Stimulated activated naive B cell treated with anti-CD40 and anti-IgM and Interleukin-4, amounts not matched to agents 10 μg/mL and 1 μg/mL and 100 μg/mL, for 72 hours (primary cell): Measurements from ENCODE around the gene NXT2.
"Not testable (repeated sequence)": the region's sequence is repeated elsewhere in the genome, so short reads cannot be mapped to it uniquely, and the experiment has no call there.

Experiments used
- ATAC-seq, 2 donors: fragments of 150-1000 bp; cut with Tn5 transposase; replicated peaks; 2 replicates each; pipeline ENCODE4 v1.10.0; 2021; ENCODE audit warnings: moderate library complexity in 1 of 2
- DNase-seq: peaks from one replicate; pipeline ENCODE4 v3.0.0; 2021
- H3K27ac Mint-ChIP-seq: one replicate; pipeline ENCODE4 v1.8.0; 2022; ENCODE audit warnings: mild to moderate bottlenecking, mixed read lengths
- H3K27me3 Mint-ChIP-seq, 2 donors: one replicate each; pipeline ENCODE4 v1.8.0; 2022; ENCODE audit warnings: mixed read lengths in 2 of 2
- H3K36me3 Mint-ChIP-seq, 2 donors: one replicate each; pipeline ENCODE4 v1.8.0; 2022; ENCODE audit warnings: mixed read lengths in 2 of 2, mild to moderate bottlenecking in 1 of 2
- H3K4me1 Mint-ChIP-seq, 2 donors: one replicate each; pipeline ENCODE4 v1.8.0; 2022; ENCODE audit warnings: mixed read lengths in 2 of 2, mild to moderate bottlenecking in 1 of 2
- H3K4me3 Mint-ChIP-seq, 2 donors: one replicate each; pipeline ENCODE4 v1.8.0; 2022; ENCODE audit warnings: mild to moderate bottlenecking in 2 of 2, mixed read lengths in 2 of 2, moderate library complexity in 1 of 2
- H3K9me3 Mint-ChIP-seq, 2 donors: one replicate each; pipeline ENCODE4 v1.8.0; 2022; ENCODE audit warnings: mixed read lengths in 2 of 2, mild to moderate bottlenecking in 1 of 2

NXT2 gene

GRCh38 chrX:109536439-109537323 is at the start of gene NXT2:
TSS of gene NXT2 (plus strand) at chrX:109536844. CDS start at chrX:109537007, 163 bp downstream.
- ATAC-seq: peak; percentile 96 to 97
- H3K36me3 Mint-ChIP-seq: no peaks in the 10 kb centered on the region
- H3K9me3 Mint-ChIP-seq: peaks cover 1 to 28% of the 10 kb centered on the region in 2 donors
- H3K27me3 Mint-ChIP-seq: no peaks in the 10 kb centered on the region
- peak within 1 kb of the TSS; percentile 96 to 99 for H3K4me3 Mint-ChIP-seq
- peaks cover 9 to 20% of the 10 kb centered on the region in 2 donors for H3K4me1 Mint-ChIP-seq
- peak; percentile 82 for DNase-seq
- peak within 1 kb of the TSS; percentile 99 for H3K27ac Mint-ChIP-seq

- H3K36me3 Mint-ChIP-seq: no peaks in the 10 kb centered on the region
- peaks cover 0 to under 1% of the 10 kb centered on the region in 2 donors for H3K27me3 Mint-ChIP-seq
- H3K4me1 Mint-ChIP-seq: peaks cover 2 to 4% of the 10 kb centered on the region in 2 donors
- no peaks in the 10 kb centered on the region for H3K9me3 Mint-ChIP-seq
- no peak overlapping the region for H3K27ac Mint-ChIP-seq
- DNase-seq: peak; percentile 17
- no peak overlapping the region for H3K4me3 Mint-ChIP-seq
- peak; percentile 87 to 95 for ATAC-seq
Measured at GRCh38 chrX:109487640-109488039, 49.0 kb upstream of the NXT2 start.

GRCh38 chrX:109489174-109489573 is 47.5 kb upstream of the NXT2 start:
- Mint-ChIP-seq H3K36me3 (no peaks in the 10 kb centered on the region), H3K9me3 (no peaks in the 10 kb centered on the region), H3K4me1 (peaks cover 2 to 4% of the 10 kb centered on the region in 2 donors), H3K27me3 (no peaks in the 10 kb centered on the region), H3K4me3 (no peak overlapping the region), H3K27ac (no peak overlapping the region)
- ATAC-seq (no peak), DNase-seq (no peak)

- Mint-ChIP-seq H3K4me1 (no peaks in the 10 kb centered on the region), H3K36me3 (no peaks in the 10 kb centered on the region), H3K4me3 (no peak overlapping the region), H3K27me3 (peaks cover 0 to 10% of the 10 kb centered on the region in 2 donors), H3K27ac (no peak overlapping the region), H3K9me3 (no peaks in the 10 kb centered on the region)
- ATAC-seq (no peak), DNase-seq (no peak)
Measured at GRCh38 chrX:109498434-109498833, 38.2 kb upstream of the NXT2 start.

GRCh38 chrX:109501176-109501575 is 35.5 kb upstream of the NXT2 start:
- H3K4me3 Mint-ChIP-seq: no peak overlapping the region
- H3K9me3 Mint-ChIP-seq: no peaks in the 10 kb centered on the region
- peaks cover 0 to 7% of the 10 kb centered on the region in 2 donors for H3K27me3 Mint-ChIP-seq
- no peak for DNase-seq
- ATAC-seq: peak; percentile 21 to 50
- no peak overlapping the region for H3K27ac Mint-ChIP-seq
- H3K36me3 Mint-ChIP-seq: no peaks in the 10 kb centered on the region
- H3K4me1 Mint-ChIP-seq: no peaks in the 10 kb centered on the region

GRCh38 chrX:109508915-109509314 is 27.7 kb upstream of the NXT2 start:
- Mint-ChIP-seq H3K4me1 (peaks cover 0 to 5% of the 10 kb centered on the region in 2 donors), H3K36me3 (no peaks in the 10 kb centered on the region), H3K4me3 (no peak overlapping the region), H3K27ac (no peak overlapping the region), H3K9me3 (no peaks in the 10 kb centered on the region), H3K27me3 (peaks cover 0 to 19% of the 10 kb centered on the region in 2 donors)
- ATAC-seq (no peak), DNase-seq (no peak)

- Mint-ChIP-seq H3K36me3 (no peaks in the 10 kb centered on the region), H3K4me3 (no peak overlapping the region), H3K9me3 (no peaks in the 10 kb centered on the region), H3K27me3 (peaks cover 0 to 26% of the 10 kb centered on the region in 2 donors), H3K4me1 (peaks cover 0 to 5% of the 10 kb centered on the region in 2 donors), H3K27ac (no peak overlapping the region)
- DNase-seq (no peak), ATAC-seq (no peak)
Measured at GRCh38 chrX:109511113-109511512, 25.5 kb upstream of the NXT2 start.

GRCh38 chrX:109519001-109519400 is 17.6 kb upstream of the NXT2 start:
- H3K27me3 Mint-ChIP-seq: peaks cover 6 to 14% of the 10 kb centered on the region in 2 donors
- no peaks in the 10 kb centered on the region for H3K36me3 Mint-ChIP-seq
- DNase-seq (no peak), ATAC-seq (no peak)
- no peak overlapping the region for H3K4me3 Mint-ChIP-seq
- no peak overlapping the region for H3K27ac Mint-ChIP-seq
- no peaks in the 10 kb centered on the region for H3K4me1 Mint-ChIP-seq
- H3K9me3 Mint-ChIP-seq: peaks cover 0 to 3% of the 10 kb centered on the region in 2 donors

GRCh38 chrX:109533005-109533404 is 3.6 kb upstream of the NXT2 start:
- Mint-ChIP-seq H3K9me3 (peaks cover 1 to 28% of the 10 kb centered on the region in 2 donors), H3K27me3 (no peaks in the 10 kb centered on the region), H3K4me1 (peaks cover 9 to 19% of the 10 kb centered on the region in 2 donors), H3K36me3 (no peaks in the 10 kb centered on the region), H3K4me3 (no peak overlapping the region), H3K27ac (no peak overlapping the region)
- DNase-seq: no peak
- ATAC-seq: peak in 1 of 2 donors; percentile 30

- no peak for DNase-seq
- Mint-ChIP-seq H3K4me1 (peaks cover 9 to 20% of the 10 kb centered on the region in 2 donors), H3K4me3 (no peak overlapping the region), H3K36me3 (no peaks in the 10 kb centered on the region), H3K9me3 (peaks cover 1 to 28% of the 10 kb centered on the region in 2 donors), H3K27ac (no peak overlapping the region), H3K27me3 (no peaks in the 10 kb centered on the region)
- ATAC-seq: no peak
Measured at GRCh38 chrX:109533631-109534030, 3.0 kb upstream of the NXT2 start.

GRCh38 chrX:109534933-109535332 is 1.7 kb upstream of the NXT2 start:
- DNase-seq (no peak), ATAC-seq (no peak)
- peaks cover 9 to 20% of the 10 kb centered on the region in 2 donors for H3K4me1 Mint-ChIP-seq
- H3K4me3 Mint-ChIP-seq: peak overlapping the region in 1 of 2 donors; percentile 11
- no peaks in the 10 kb centered on the region for H3K27me3 Mint-ChIP-seq
- peaks cover 1 to 28% of the 10 kb centered on the region in 2 donors for H3K9me3 Mint-ChIP-seq
- H3K27ac Mint-ChIP-seq: no peak overlapping the region
- H3K36me3 Mint-ChIP-seq: no peaks in the 10 kb centered on the region

GRCh38 chrX:109535578-109535977 is 1.1 kb upstream of the NXT2 start:
- ATAC-seq: no peak
- peak overlapping the region; percentile 11 to 45 for H3K4me3 Mint-ChIP-seq
- H3K9me3 Mint-ChIP-seq: peaks cover 1 to 28% of the 10 kb centered on the region in 2 donors

GRCh38 chrX:109537324-109537665 is 651 bp downstream of the NXT2 start:
- peaks cover 9 to 20% of the 10 kb centered on the region in 2 donors for H3K4me1 Mint-ChIP-seq
- peak overlapping the region; percentile 99 for H3K27ac Mint-ChIP-seq
- ATAC-seq: no peak
- no peak for DNase-seq
- H3K36me3 Mint-ChIP-seq: no peaks in the 10 kb centered on the region
- no peaks in the 10 kb centered on the region for H3K27me3 Mint-ChIP-seq
- peak overlapping the region; percentile 96 to 99 for H3K4me3 Mint-ChIP-seq
- H3K9me3 Mint-ChIP-seq: peaks cover 1 to 28% of the 10 kb centered on the region in 2 donors

More at GRCh38 chrX:109535578-109535977, 1.1 kb upstream of the NXT2 start:
- Mint-ChIP-seq H3K4me1 (peaks cover 9 to 20% of the 10 kb centered on the region in 2 donors), H3K27me3 (no peaks in the 10 kb centered on the region), H3K36me3 (no peaks in the 10 kb centered on the region), H3K27ac (no peak overlapping the region)
- no peak for DNase-seq

- H3K4me3 Mint-ChIP-seq, DNase-seq, H3K27ac Mint-ChIP-seq, H3K36me3 Mint-ChIP-seq, H3K27me3 Mint-ChIP-seq, ATAC-seq: not testable (repeated sequence)
- Mint-ChIP-seq H3K9me3 (peaks cover 0 to 15% of the 10 kb centered on the region in 2 donors), H3K4me1 (peaks cover 5 to 13% of the 10 kb centered on the region in 2 donors)
Measured at GRCh38 chrX:109539007-109539406, 2.4 kb downstream of the NXT2 start.

GRCh38 chrX:109553862-109554261 is 17.2 kb downstream of the NXT2 start:
- Mint-ChIP-seq H3K27me3 (no peaks in the 10 kb centered on the region), H3K4me1 (no peaks in the 10 kb centered on the region), H3K9me3 (peaks cover 4 to 5% of the 10 kb centered on the region in 2 donors)

More at GRCh38 chrX:109553862-109554261, 17.2 kb downstream of the NXT2 start:
- DNase-seq (no peak), ATAC-seq (no peak)
- Mint-ChIP-seq H3K36me3 (no peaks in the 10 kb centered on the region), H3K4me3 (no peak overlapping the region), H3K27ac (no peak overlapping the region)
